Embryonic facial prominence (tissue), 1 donor: ENCODE data around the gene TRIM28.
"Not testable (repeated sequence)": the region's sequence is repeated elsewhere in the genome, so short reads cannot be mapped to it uniquely, and the experiment has no call there.

Experiments used
- DNase-seq: peaks from one replicate; pipeline ENCODE4 v3.0.0-alpha.2; 2016; ENCODE audit errors: extremely low spot score

Gene TRIM28

DNA sequence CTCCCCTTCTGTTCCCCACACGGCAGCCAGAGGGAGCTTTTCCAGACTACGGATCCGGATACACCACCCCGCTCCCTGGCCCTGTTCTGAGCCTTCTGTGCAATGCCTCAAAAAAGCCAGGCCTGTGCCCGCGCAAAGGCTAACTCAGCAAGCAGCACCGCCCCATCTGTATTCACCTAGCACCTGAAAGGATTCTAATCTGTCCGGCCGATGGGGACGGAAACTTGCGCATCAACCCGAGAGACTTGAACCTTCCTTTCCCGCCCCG, 24.8 kb upstream of the TRIM28 start:
- peak; percentile 54 for DNase-seq

DNA sequence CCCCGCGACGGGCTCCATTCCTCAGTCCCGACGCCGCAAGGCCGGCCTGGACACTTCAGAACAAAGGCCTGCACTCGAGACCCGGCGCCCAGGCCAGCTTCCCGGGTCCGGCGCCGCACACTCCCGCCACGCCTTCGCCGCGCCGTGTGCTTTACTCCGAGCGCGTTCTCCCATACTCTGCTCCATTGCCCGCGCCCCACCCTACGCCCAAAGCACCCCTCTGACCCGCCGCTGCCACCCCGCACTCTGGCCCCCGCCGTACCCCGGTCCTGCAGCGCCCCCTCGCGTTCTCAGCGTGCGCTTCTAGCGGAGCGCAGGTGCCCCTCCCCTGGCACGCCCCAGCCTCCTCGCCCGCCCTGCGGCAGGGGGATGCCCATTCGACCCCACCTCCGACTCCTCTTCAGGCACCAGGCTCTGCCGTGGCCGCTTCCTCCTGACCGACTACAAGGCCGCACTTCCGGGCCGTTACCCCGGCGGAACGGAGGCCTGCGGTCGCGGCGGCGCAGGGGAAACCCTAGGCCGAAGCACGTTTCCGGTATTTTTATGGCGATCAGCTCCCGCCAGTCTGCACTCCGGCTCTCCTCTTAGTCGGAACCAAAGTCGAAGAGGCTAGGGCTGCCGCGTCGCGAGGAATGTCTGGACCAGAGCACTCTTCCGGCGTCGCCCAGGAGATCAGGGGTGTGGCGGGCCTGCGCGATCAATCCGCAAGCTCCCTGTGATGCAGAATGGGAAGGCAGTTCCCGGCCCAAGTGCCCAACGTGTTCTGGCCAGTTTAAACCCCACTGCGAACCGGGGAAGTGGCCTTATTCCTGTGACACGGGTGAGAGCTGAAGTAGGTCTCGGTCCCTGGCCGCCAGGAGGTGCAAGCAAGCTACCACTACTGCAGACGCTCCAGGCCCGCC, 24.3 kb upstream of the TRIM28 start, which contains the start of gene ZBTB45:
TSS of gene ZBTB45 (minus strand) at position 456 of the 902 bp plus-strand sequence. CDS start 2,137 bp downstream, outside the sequence.
- peak; percentile 96 for DNase-seq

- no peak for DNase-seq
Measured at GRCh38 chr19:58520257-58520599, 23.6 kb upstream of the TRIM28 start.

DNA sequence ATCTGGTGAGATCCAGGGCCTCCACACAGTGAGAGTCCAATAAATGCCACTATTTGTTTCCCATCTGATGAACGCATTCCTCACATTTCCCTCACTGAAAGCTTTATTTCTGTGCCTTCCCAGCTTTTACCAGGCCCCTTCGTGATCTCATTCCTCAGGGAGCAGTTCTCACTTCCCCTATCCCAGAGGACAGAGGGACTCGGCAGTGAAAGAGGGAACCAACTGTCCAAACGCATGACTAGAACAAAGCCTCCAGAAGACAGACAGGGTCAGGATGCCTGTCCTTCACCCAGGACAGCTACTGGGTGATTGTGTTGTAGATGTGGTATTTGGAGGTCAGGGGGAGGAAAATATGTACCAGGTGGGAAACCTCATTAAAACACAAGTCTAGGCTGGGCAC, 22.2 kb upstream of the TRIM28 start:
- DNase-seq: no peak

DNA sequence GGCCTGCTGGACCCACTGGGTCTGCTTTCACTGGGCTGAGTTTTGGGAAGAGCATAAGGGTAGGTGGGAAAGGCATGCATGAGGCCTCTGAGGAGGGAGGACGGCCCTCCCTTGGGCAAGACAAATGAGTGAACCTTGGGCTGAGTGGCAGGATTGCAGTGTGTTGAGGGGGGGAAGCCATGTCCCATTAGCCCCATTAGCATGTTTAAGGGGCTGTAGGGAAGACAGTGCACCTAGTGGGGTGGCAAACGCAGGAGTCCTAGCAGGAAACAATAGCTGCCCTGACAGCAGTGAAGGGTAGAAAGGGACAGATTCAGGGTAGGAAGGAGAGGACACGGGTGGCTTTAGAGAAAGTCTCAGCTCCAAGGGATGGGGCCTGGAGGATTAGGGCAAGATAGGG, 21.2 kb upstream of the TRIM28 start:
- DNase-seq: no peak

DNA sequence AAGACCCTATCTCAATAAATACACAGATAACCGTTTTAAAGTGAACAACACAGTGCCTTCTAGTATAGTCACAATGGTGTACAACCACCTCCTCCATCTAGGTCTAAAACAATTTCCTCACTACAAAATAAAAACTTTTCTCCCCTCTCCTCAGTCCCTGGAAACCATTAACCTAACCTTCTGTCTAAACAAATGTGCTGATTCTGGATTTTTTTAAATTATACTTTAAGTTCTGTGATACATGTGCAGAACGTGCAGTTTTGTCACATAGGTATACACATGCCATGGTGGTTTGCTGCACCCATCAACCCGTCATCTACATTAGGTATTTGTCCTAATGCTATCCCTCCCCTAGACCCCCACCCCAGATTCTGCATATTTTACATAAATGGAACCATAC, 14.5 kb upstream of the TRIM28 start:
- DNase-seq: no peak

GRCh38 chr19:58531034-58531840, 12.6 kb upstream of the TRIM28 start:
- no peak for DNase-seq

DNA sequence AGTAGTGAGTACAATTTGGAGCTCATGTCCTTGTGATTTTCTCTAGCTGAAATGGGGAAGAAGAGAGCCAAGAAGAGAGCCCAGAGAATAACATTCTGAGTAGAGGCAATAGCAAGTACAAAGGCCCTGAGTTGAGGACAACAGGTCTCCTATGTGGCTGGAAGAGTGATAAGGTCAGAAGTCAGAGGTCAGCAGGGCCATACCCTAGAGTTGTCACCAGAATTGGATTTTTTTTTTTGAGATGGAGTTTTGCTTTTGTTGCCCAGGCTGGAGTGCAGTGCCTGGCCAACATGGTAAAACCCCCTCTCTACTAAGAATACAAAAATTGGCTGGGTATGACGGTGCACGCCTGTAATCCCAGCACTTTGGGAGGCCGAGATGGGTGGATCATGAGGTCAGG, 8.0 kb upstream of the TRIM28 start:
- DNase-seq: no peak

DNA sequence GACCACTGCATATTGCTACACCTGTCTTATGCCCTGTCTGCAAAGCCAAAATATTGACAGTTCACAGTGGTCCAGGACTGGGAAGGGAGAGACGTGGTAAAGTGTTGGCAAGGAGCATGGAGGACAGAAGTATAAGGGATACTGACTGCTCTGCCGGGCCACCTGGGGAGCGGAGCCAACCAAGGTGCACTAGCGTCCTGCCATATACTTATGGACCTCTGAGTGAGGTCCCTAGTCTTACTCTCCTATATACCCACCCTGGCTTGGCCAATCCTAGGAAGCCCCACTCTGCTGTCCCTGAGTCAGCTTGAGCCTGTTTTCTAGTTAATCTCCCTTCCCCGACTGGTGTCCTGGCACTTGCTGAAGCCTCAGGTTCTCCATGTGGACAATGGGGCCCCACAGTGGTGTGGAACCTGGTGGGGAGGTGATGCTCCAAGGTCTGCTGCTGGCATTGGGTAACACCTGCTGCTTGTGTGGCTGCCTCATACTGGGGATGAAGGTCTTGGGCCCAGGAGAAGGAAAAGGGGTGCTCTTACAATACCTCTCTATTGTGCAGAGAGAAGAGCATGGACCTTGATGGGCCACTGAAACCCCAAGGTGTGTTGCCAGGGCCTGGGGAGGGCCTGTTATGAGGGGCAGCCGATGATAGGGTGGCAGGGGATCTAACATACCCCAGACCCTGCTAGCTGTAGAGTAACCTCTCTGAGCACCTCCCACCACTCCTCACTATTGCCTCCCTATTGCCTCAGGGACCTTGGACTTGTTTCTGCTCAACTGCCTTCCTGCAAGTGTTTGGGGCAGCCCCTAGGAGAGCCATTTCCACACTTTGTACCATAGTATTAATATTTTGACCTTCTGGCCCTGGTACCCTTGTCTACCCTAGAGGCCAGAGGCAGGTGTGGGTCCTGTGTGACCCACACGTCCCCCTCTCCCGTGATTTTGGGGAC, 6.7 kb upstream of the TRIM28 start:
- no peak for DNase-seq

- no peak for DNase-seq
Measured at GRCh38 chr19:58538257-58539168, 5.4 kb upstream of the TRIM28 start.

DNA sequence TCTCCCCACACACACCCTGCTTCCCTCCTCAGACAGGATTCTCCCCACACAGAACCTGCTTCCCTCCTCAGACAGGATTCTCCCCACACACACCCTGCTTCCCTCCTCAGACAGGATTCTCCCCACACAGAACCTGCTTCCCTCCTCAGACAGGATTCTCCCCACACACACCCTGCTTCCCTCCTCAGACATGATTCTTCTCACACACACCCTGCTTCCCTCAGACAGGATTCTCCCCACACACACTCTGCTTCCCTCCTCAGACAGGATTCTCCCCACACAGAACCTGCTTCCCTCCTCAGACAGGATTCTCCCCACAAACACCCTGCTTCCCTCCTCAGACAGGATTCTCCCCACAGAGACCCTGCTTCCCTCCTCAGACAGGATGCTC, 4.7 kb upstream of the TRIM28 start:
- not testable (repeated sequence) for DNase-seq

DNA sequence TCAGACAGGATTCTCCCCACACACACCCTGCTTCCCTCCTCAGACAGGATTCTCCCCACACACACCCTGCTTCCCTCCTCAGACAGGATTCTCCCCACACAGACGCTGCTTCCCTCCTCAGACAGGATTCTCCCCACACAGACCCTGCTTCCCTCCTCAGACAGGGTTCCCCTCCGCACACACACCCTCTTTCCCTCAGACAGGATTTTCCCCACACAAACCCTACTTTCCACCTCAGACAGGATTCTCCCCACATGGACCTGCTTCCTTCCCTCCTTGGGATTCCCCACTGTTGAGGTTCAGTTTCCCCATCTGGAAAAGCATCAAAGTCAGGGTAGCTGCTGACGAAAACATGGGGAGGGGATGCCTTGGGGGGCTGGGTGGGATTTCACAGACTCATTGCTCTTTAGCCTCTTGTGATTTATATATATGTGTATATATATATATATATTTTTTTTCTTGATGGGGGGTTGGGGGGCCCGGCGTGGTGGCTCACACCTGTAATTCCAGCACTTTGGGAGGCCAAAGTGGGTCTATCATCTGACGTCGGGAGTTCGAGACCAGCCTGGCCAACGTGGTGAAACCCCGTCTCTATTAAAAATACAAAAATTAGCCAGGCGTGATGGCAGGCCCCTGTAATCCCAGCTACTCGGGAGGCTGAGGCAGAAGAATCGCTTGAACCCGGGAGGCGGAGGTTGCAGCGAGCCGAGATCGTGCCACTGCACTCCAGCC, 1.1 kb upstream of the TRIM28 start:
- not testable (repeated sequence) for DNase-seq

GRCh38 chr19:58544591-58545285, 874 bp downstream of the TRIM28 start:
- DNase-seq: no peak

DNA sequence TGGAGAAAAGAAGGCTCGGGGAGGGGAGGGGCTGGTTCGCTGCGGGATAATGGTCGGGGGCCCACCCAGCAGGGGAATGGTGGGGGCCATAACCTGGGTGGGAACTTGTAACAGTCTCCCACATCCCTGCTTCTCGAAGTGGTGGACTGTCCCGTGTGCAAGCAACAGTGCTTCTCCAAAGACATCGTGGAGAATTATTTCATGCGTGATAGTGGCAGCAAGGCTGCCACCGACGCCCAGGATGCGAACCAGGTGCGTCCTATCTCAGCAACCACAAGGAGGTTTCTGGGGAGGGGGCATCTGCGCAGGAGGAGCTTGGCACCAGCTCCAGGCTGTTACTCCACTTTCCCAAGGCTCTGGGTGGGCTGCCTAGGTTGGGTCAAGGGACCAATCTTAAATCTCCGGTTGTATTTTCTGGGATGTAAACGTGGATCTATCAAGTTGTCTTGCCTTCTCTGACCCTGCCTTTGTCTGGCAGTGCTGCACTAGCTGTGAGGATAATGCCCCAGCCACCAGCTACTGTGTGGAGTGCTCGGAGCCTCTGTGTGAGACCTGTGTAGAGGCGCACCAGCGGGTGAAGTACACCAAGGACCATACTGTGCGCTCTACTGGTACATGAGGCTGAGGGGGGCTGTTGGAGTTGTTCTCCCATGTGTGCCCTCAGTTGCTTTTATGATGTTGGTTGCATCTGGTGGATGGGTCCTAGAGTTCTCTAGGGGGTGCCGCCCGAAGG, 1.6 kb downstream of the TRIM28 start:
- no peak for DNase-seq

DNA sequence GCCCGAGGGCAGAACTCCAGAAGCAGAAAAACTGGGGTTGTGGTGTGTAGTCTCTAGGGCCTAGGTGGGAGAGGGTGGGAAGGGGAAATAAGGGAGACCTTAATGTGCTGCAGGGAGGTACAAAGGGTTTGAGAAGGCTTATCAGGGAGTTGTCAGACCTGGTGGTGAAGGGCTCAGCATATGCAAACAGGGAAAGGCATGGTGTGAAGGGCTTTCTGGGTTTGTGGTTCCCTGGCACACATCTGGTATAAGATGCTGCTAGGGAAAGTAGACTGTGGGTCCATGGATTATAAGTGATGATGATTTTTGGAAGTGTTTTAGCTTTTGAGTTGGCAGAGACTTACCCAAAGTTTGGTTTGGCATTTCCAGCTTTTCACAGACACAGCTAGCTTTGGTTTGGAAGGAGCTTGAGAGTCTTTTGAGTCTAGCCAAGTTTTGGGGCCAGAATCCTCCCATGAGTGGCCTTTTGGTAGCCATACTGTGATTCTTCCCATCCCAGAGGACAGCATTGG, 2.2 kb downstream of the TRIM28 start:
- DNase-seq: no peak

DNA sequence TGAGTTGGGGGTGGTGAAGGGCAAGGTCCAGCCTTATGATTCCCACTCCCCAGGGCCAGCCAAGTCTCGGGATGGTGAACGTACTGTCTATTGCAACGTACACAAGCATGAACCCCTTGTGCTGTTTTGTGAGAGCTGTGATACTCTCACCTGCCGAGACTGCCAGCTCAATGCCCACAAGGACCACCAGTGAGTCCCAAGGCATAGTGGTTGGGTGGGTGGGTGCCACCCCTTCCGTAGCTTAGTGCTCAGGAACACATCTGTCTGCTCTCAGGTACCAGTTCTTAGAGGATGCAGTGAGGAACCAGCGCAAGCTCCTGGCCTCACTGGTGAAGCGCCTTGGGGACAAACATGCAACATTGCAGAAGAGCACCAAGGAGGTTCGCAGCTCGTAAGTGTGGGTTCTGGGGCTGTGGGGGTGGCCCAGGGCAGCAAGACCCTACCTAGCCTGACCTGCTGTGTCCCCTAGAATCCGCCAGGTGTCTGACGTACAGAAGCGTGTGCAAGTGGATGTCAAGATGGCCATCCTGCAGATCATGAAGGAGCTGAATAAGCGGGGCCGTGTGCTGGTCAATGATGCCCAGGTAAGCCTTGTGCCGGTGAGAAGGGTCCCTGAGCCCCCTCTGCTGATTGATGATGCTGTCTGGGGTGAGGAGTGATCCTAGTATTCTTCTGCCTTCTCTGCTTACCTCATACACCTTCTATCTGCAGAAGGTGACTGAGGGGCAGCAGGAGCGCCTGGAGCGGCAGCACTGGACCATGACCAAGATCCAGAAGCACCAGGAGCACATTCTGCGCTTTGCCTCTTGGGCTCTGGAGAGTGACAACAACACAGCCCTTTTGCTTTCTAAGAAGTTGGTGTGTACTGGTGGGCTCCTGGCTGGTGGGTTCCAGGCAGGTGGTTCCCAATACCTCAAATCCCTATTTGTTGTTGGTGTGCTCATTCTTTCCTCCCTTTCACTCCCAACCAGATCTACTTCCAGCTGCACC, 3.8 kb downstream of the TRIM28 start:
- DNase-seq: no peak

GRCh38 chr19:58548859-58549663, 5.2 kb downstream of the TRIM28 start:
- DNase-seq: no peak
